SK-N-SH (cell line): ENCODE results near the gene SOAT2. TPM values are rescaled to one million over a fixed set of nuclear protein-coding genes. Genes with fewer than 3 reads are reported as not detected.

ENCODE experiments used
- CTCF ChIA-PET: fragments of 300-600, 350-600 bp; formaldehyde crosslinking; extraction: SDS; loops from one replicate; lab custom pipeline; 2021; lab: Yijun Ruan, JAX
- POLR2A ChIA-PET: fragments of 350-600 bp; sonication (Branson Sonifier 250); formaldehyde crosslinking; extraction: SDS; loops from one replicate; lab custom pipeline; 2020; ENCODE audit warnings: antibody characterized with exemption, inconsistent platforms; lab: Yijun Ruan, JAX
- DNase-seq: peaks from one replicate; pipeline ENCODE4 v3.0.0; 2012
- H2AFZ ChIP-seq: fragments of 200-600 bp; sonication (generic); 2 replicates; pipeline ENCODE4 v1.8.1; 2016; ENCODE audit warnings: antibody characterized with exemption, mild to moderate bottlenecking, low read depth
- H3F3A ChIP-seq: fragments of 200-600 bp; sonication (generic); replicated peaks from 2 replicates; pipeline ENCODE3; 2016; ENCODE audit warnings: antibody characterized with exemption, mild to moderate bottlenecking; ENCODE audit not compliant: insufficient read depth
- H3K27ac ChIP-seq, 2 experiments: fragments of 200-500 bp in 1 of 2; fragments of 200-600 bp in 1 of 2; sonication (Bioruptor generic) in 1 of 2; sonication (generic), shearing (Covaris generic) in 1 of 2; 2 replicates each; pipeline versions ENCODE4 v1.5.1 to v1.6.1; 2014 to 2016; ENCODE audit warnings: low read depth in 2 of 2, inconsistent platforms in 1 of 2, low read length in 1 of 2, mild to moderate bottlenecking in 1 of 2, mixed read lengths in 1 of 2
- H3K27me3 ChIP-seq: fragments of 200-600 bp; sonication (generic), shearing (Covaris generic); 2 replicates; pipeline ENCODE4 v1.6.1; 2016; ENCODE audit warnings: mixed run types; ENCODE audit not compliant: insufficient read depth
- H3K36me3 ChIP-seq, 2 experiments: fragments of 200-500 bp in 1 of 2; fragments of 200-600 bp in 1 of 2; sonication (Bioruptor generic) in 1 of 2; sonication (generic) in 1 of 2; replicated peaks in 1 of 2; 2 replicates each; pipeline versions ENCODE3 to v1.5.1; 2014 to 2016; ENCODE audit warnings: low read length in 1 of 2, mild to moderate bottlenecking in 1 of 2; ENCODE audit not compliant: insufficient read depth in 2 of 2, control insufficient read depth in 1 of 2
- H3K4me1 ChIP-seq, 2 experiments: fragments of 200-500 bp in 1 of 2; fragments of 200-600 bp in 1 of 2; sonication (Bioruptor generic) in 1 of 2; sonication (generic), shearing (Covaris generic) in 1 of 2; 2 replicates each; pipeline versions ENCODE4 v1.5.1 to v1.6.1; 2014 to 2016; ENCODE audit warnings: low read depth in 1 of 2, low read length in 1 of 2, mixed run types in 1 of 2; ENCODE audit not compliant: insufficient read depth in 2 of 2, control insufficient read depth in 1 of 2
- H3K4me2 ChIP-seq: fragments of 200-600 bp; sonication (generic), shearing (Covaris generic); 2 replicates; pipeline ENCODE4 v1.6.1; 2017; ENCODE audit warnings: mixed run types
- H3K4me3 ChIP-seq, 2 experiments: fragments of 200-500 bp in 1 of 2; fragments of 200-600 bp in 1 of 2; sonication (Bioruptor generic) in 1 of 2; sonication (generic), shearing (Covaris generic) in 1 of 2; 2 replicates each; pipeline versions ENCODE4 v1.5.1 to v1.8.1; 2014 to 2016; ENCODE audit warnings: low read depth in 2 of 2, inconsistent platforms in 1 of 2, low read length in 1 of 2, mild to moderate bottlenecking in 1 of 2, mixed read lengths in 1 of 2, moderate library complexity in 1 of 2
- H3K79me2 ChIP-seq: fragments of 200-600 bp; sonication (generic); 2 replicates; pipeline ENCODE4 v1.8.1; 2017; ENCODE audit warnings: mild to moderate bottlenecking; ENCODE audit not compliant: insufficient read depth
- H3K9ac ChIP-seq: fragments of 200-600 bp; sonication (generic); 2 replicates; pipeline ENCODE4 v1.6.1; 2017; ENCODE audit warnings: mixed run types
- H3K9me2 ChIP-seq: fragments of 200-600 bp; sonication (generic); 2 replicates; pipeline ENCODE4 v1.6.1; 2017; ENCODE audit warnings: mixed run types
- H3K9me3 ChIP-seq: fragments of 200-600 bp; sonication (generic); 2 replicates; pipeline ENCODE4 v1.6.1; 2017; ENCODE audit warnings: mixed run types, mild to moderate bottlenecking, moderate library complexity
- H4K20me1 ChIP-seq: fragments of 200-600 bp; sonication (generic); 2 replicates; pipeline ENCODE4 v1.6.1; 2017; ENCODE audit warnings: mild to moderate bottlenecking, mixed run types; ENCODE audit not compliant: insufficient read depth
- CTCF ChIP-seq: fragments of 200-600 bp; sonication (generic); IDR thresholded peaks from 2 replicates; pipeline ENCODE4 v1.6.1; 2017; ENCODE audit warnings: antibody characterized with exemption, mild to moderate bottlenecking, moderate library complexity
- ELF1 ChIP-seq: IDR thresholded peaks from 2 replicates; pipeline ENCODE4 v1.4.0; 2012
- EZH2phosphoT487 ChIP-seq: fragments of 200-600 bp; sonication (generic); IDR thresholded peaks from 2 replicates; pipeline ENCODE4 v1.6.1; 2017; ENCODE audit warnings: low read depth, mixed run types, mild to moderate bottlenecking, antibody characterized with exemption, moderate library complexity, borderline replicate concordance
- FOXJ3 ChIP-seq: sonication (generic); formaldehyde crosslinking; IDR thresholded peaks from 2 replicates; pipeline ENCODE4 v1.5.1; 2020; ENCODE audit warnings: mild to moderate bottlenecking, missing genetic modification reagents
- GABPA ChIP-seq: IDR thresholded peaks from 2 replicates; pipeline ENCODE4 v1.4.0; 2012; ENCODE audit warnings: low read depth, mild to moderate bottlenecking
- IRF3 ChIP-seq: fragments of 150-350 bp; IDR thresholded peaks from 2 replicates; pipeline ENCODE4 v1.6.1; 2016; ENCODE audit warnings: mild to moderate bottlenecking, low read depth, low read length
- JUND ChIP-seq: IDR thresholded peaks from 2 replicates; pipeline ENCODE4 v1.4.0; 2012
- NFIC ChIP-seq: IDR thresholded peaks from 2 replicates; pipeline ENCODE4 v1.4.0; 2012; ENCODE audit warnings: borderline replicate concordance
- PBX3 ChIP-seq: IDR thresholded peaks from 2 replicates; pipeline ENCODE4; 2012
- POLR2AphosphoS5 ChIP-seq: IDR thresholded peaks from 2 replicates; pipeline ENCODE4 v1.6.1; 2012; ENCODE audit warnings: low read depth, low read length
- RCOR1 ChIP-seq: fragments of 150-350 bp; IDR thresholded peaks from 2 replicates; pipeline ENCODE4 v1.6.1; 2017; ENCODE audit warnings: antibody characterized with exemption, low read length
- REST ChIP-seq: IDR thresholded peaks from 2 replicates; pipeline ENCODE4 v1.6.1; 2012; ENCODE audit warnings: mild to moderate bottlenecking, low read depth, low read length, moderate library complexity
- RXRA ChIP-seq: IDR thresholded peaks from 2 replicates; pipeline ENCODE4 v1.4.0; 2012; ENCODE audit warnings: low read depth, mild to moderate bottlenecking, borderline replicate concordance
- TAF1 ChIP-seq: IDR thresholded peaks from 2 replicates; pipeline ENCODE4 v1.6.1; 2012; ENCODE audit warnings: low read depth, mild to moderate bottlenecking, low read length, moderate library complexity, borderline replicate concordance
- TCF12 ChIP-seq: IDR thresholded peaks from 2 replicates; pipeline ENCODE4 v1.4.0; 2012
- USF1 ChIP-seq: IDR thresholded peaks from 2 replicates; pipeline ENCODE4 v1.4.0; 2012; ENCODE audit warnings: low read depth, borderline replicate concordance
- USF2 ChIP-seq: fragments of 150-350 bp; IDR thresholded peaks from 2 replicates; pipeline ENCODE4 v1.6.1; 2017; ENCODE audit warnings: antibody characterized with exemption, low read length, low read depth, borderline replicate concordance
- YY1 ChIP-seq: IDR thresholded peaks from 2 replicates; pipeline ENCODE4 v1.4.0; 2012; ENCODE audit warnings: low read depth, mild to moderate bottlenecking
- WGBS: methylation state at CpG from one replicate; pipeline ENCODE4 v1.1.6; 2017; ENCODE audit warnings: low lambda C conversion rate; 5-methylcytosine and 5-hydroxymethylcytosine counted together
- polyA plus RNA-seq, 3 experiments: library from polyadenylated mRNA; depleted of rRNA; stranded (reverse); fragments of >200 nt; gene quantifications; 2 replicates each; pipeline ENCODE4 v1.2.3, GENCODE V29; 2012

The SOAT2 gene
- polyA plus RNA-seq, 1 of the 3 experiments (the other 2 are of a cell fraction), result 0.18 TPM

- Histone ChIP-seq H3K27me3 (no peaks in the 10 kb centered on the region), H3F3A (no peaks in the 10 kb centered on the region), H3K4me1 (peaks cover 0 to 10% of the 10 kb centered on the region in 2 experiments; a peak in 2 of 4 replicates), H3K4me3 (no peak overlapping the region), H3K79me2 (no peaks in the 10 kb centered on the region), H3K27ac (no peak overlapping the region), H3K9me3 (no peaks in the 10 kb centered on the region), H2AFZ (no peak overlapping the region), H3K9me2 (no peaks in the 10 kb centered on the region), H3K4me2 (no peak overlapping the region), H4K20me1 (no peaks in the 10 kb centered on the region), H3K36me3 (no peaks in the 10 kb centered on the region), H3K9ac (no peak overlapping the region)
- TF ChIP-seq RXRA (no peak), YY1 (no peak), FOXJ3 (CRISPR knock-in tag) (no peak), EZH2phosphoT487 (no peak), NFIC (no peak), CTCF (no peak), GABPA (no peak), USF2 (no peak), PBX3 (no peak), RCOR1 (no peak), IRF3 (no peak), POLR2AphosphoS5 (no peak), TCF12 (no peak), REST (no peak), TAF1 (no peak), USF1 (no peak), JUND (no peak), ELF1 (no peak)
- ChIA-PET POLR2A (no interaction called here), CTCF (interaction anchor here (0.6 to 1.7 kb wide), 2 partner anchors 19 to 284 kb away, joined by 3 to 4 read pairs; no protein-coding TSS in a partner anchor)
- DNase-seq, result no peak
- WGBS, result 56% methylated on average over 5 of the region's 8 CpGs
Measured at GRCh38 chr12:53118751-53119300, 15.5 kb downstream of the SOAT2 start.
